Ishikawa (cell line): ENCODE results near the gene PHOX2B.

ENCODE experiments used
- CEBPB ChIP-seq: IDR thresholded peaks from 2 replicates; pipeline ENCODE4 v1.6.1; 2012
- CREB1 ChIP-seq: IDR thresholded peaks from 2 replicates; pipeline ENCODE4 v1.6.1; 2012; ENCODE audit warnings: low read depth
- EGR1 ChIP-seq: IDR thresholded peaks from 2 replicates; pipeline ENCODE4 v1.6.1; 2012
- EP300 ChIP-seq: IDR thresholded peaks from 2 replicates; pipeline ENCODE4 v1.6.1; 2012; ENCODE audit warnings: borderline replicate concordance
- FOXM1 ChIP-seq: IDR thresholded peaks from 2 replicates; pipeline ENCODE4 v1.6.1; 2012; ENCODE audit warnings: low read depth, borderline replicate concordance
- MAX ChIP-seq: IDR thresholded peaks from 2 replicates; pipeline ENCODE4 v1.6.1; 2012
- NFIC ChIP-seq: IDR thresholded peaks from 2 replicates; pipeline ENCODE4 v1.6.1; 2012
- RAD21 ChIP-seq: IDR thresholded peaks from 2 replicates; pipeline ENCODE4 v1.6.1; 2012; ENCODE audit warnings: low read depth
- REST ChIP-seq: IDR thresholded peaks from 2 replicates; pipeline ENCODE4 v1.6.1; 2012; ENCODE audit warnings: low read depth, mild to moderate bottlenecking
- TAF1 ChIP-seq: IDR thresholded peaks from 2 replicates; pipeline ENCODE4 v1.6.1; 2012; ENCODE audit warnings: low read depth, mild to moderate bottlenecking
- TCF12 ChIP-seq: IDR thresholded peaks from 2 replicates; pipeline ENCODE4 v1.6.1; 2012; ENCODE audit warnings: low read depth
- TEAD4 ChIP-seq: IDR thresholded peaks from 2 replicates; pipeline ENCODE4 v1.6.1; 2012
- USF1 ChIP-seq: IDR thresholded peaks from 2 replicates; pipeline ENCODE4 v1.6.1; 2012
- YY1 ChIP-seq: IDR thresholded peaks from 2 replicates; pipeline ENCODE4 v1.6.1; 2012; ENCODE audit warnings: low read depth
- ZBTB7A ChIP-seq: IDR thresholded peaks from 2 replicates; pipeline ENCODE4 v1.6.1; 2012; ENCODE audit warnings: low read depth

PHOX2B gene

GRCh38 chr4:41792166-41792565, 43.6 kb upstream of the PHOX2B start:
- no peak for TF ChIP-seq TCF12
- TF ChIP-seq MAX, result no peak
- no peak for TF ChIP-seq YY1
- TF ChIP-seq REST, result no peak
- no peak for TF ChIP-seq USF1
- TF ChIP-seq EGR1, result no peak
- no peak for TF ChIP-seq CREB1
- TF ChIP-seq TEAD4, result no peak
- no peak for TF ChIP-seq CEBPB
- no peak for TF ChIP-seq TAF1
- no peak for TF ChIP-seq FOXM1
- no peak for TF ChIP-seq NFIC
- TF ChIP-seq RAD21, result no peak
- TF ChIP-seq ZBTB7A, result no peak
- TF ChIP-seq EP300, result no peak

GRCh38 chr4:41791557-41791956, 43.0 kb upstream of the PHOX2B start:
- TF ChIP-seq EP300 (no peak), NFIC (no peak), CREB1 (no peak), FOXM1 (no peak), YY1 (no peak), RAD21 (no peak), EGR1 (no peak), REST (no peak), TCF12 (no peak), TAF1 (no peak), CEBPB (no peak)

GRCh38 chr4:41787931-41788330, 39.4 kb upstream of the PHOX2B start:
- TF ChIP-seq NFIC (no peak), CREB1 (no peak), TEAD4 (no peak), TCF12 (no peak), CEBPB (no peak)

- TF ChIP-seq YY1, result no peak
- no peak for TF ChIP-seq USF1
- no peak for TF ChIP-seq RAD21
- no peak for TF ChIP-seq CEBPB
- TF ChIP-seq REST, result no peak
- no peak for TF ChIP-seq EGR1
- TF ChIP-seq ZBTB7A, result no peak
- no peak for TF ChIP-seq TEAD4
- TF ChIP-seq CREB1, result no peak
- TF ChIP-seq TAF1, result no peak
- no peak for TF ChIP-seq TCF12
- TF ChIP-seq NFIC, result no peak
Observed at GRCh38 chr4:41785665-41786064, 37.1 kb upstream of the PHOX2B start.

GRCh38 chr4:41784191-41784979, 35.9 kb upstream of the PHOX2B start:
- TF ChIP-seq YY1 (no peak), EGR1 (no peak), RAD21 (no peak), MAX (no peak), REST (no peak), EP300 (no peak), CEBPB (no peak), NFIC (no peak), TEAD4 (no peak), CREB1 (no peak), TCF12 (no peak), ZBTB7A (no peak), TAF1 (no peak)
